Hepatic stellate cell (primary cell): ENCODE measurements around the gene GASK1A.

Experiments used
- DNase-seq: peaks from one replicate; pipeline ENCODE4 v3.0.0; 2011; ENCODE audit warnings: low spot score

Gene GASK1A

DNA sequence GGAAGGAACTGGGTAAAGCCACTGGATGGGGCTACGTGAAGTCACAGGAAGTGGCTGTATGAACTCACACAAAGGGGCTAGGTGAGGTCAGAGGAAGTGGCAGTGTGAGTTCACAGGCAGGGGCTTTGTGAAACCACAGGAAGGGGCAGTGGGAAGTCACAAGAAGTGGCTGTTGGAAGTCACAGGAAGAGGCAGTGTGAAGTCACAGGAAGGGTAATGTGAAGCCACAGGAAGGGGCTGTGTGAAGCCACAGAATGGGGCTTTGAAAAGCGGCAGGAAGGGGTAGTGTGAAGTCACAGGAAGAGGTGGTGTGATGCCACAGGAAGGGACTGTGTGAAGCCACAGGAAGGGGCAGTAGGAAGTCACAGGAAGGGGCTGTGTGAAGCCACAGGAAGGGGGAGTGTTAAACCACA is 34.6 kb downstream of the GASK1A start:
- DNase-seq: no peak

DNA sequence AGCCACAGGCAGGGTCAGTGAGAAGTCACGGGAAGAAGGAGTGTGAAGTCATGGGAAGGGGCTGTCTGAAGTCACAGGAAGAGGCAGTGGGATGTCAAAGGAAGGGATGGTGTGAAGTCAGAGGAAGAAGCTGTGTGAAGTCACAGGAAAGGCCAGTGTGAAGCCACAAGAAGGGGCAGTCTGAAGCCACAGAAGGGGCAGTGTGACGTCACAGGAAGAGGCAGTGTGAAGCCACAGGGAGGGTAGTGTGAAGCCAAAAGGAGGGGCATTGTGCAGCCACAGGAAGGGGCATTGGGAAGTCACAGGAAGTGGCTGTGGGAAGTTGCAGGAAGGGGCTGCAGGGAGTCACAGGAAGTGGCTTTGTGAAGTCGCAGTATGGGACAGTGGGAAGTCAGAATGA is 35.1 kb downstream of the GASK1A start:
- DNase-seq: no peak

DNA sequence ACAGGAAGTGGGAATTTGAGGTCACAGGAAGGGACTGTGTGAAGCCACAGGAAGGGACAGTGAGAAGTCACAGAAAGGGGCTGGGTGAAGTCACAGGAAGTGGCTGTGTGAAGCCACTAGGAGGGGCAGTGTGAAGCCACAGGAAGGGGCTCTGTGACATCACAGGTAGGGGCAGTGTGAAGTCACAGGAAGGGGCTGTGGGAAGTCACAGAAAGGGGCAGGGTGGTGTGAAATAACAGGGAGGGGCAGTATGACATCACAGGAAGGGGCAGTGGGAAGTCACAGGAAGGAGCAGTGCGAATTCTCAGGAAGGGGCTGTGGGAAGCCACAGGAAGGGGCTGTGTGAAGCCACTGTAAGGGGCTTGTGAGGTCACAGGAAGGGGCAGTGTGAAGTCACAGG is 35.8 kb downstream of the GASK1A start:
- DNase-seq: no peak

DNA sequence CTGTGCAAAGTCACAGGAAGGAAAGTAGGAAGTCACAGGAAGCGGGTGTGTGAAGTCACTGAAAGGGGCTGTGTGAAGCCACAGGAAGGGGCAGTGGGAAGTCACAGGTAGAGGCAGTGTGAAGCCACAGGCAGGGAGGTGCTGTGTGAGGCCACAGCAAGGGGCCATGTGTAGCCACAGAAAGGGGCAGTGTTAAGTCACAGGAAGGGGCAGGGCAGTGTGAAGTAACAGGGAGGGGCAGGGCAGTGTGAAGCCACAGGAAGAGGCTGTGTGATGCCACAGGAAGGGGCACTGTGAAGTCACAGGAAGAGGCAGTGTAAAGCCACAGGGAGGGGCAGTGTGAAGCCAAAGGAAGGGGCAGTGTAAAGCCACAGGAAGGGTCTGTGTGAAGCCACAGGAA is 36.5 kb downstream of the GASK1A start:
- no peak for DNase-seq

DNA sequence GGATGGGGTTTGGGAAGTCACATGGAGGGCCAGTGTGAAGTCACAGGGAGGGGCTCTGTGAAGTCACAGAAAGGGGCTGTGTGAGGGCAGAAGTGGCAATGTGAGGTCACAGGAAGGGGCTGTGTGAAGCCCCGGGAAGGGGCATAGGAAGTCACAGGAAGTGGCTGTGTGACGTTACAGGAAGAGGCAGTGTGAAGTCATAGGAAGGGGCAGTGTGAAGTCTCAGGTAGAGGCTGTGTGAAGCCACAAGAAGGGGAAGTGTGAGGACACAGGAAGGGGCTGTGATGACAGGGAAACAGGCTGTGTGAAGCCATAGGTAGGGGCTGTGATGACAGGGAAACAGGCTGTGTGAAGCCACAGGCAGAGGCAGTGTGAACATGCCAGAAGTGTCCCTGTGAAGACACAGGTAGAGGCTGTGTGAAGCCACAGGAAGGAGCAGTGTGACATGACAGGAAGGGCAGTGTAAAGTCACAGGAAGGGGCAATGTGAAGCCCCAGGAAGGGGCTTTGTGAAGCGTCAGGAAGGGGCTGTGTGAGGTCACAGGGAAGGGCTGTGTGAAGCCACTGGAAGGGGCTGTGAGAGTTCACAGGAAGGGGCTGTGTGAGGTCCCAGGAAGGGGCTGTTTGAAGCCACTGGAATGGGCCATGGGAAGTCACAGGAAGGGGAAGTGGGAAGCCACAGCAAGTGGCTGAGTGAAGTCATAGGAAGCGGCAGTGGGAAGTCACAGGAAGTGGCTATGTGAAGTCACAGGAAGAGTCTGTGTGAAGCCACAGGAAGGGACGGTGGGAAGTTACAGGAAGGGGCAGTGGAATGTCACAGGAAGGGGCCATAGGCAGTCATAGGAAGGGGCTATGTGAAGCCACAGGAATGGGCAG is 37.1 kb downstream of the GASK1A start:
- no peak for DNase-seq

DNA sequence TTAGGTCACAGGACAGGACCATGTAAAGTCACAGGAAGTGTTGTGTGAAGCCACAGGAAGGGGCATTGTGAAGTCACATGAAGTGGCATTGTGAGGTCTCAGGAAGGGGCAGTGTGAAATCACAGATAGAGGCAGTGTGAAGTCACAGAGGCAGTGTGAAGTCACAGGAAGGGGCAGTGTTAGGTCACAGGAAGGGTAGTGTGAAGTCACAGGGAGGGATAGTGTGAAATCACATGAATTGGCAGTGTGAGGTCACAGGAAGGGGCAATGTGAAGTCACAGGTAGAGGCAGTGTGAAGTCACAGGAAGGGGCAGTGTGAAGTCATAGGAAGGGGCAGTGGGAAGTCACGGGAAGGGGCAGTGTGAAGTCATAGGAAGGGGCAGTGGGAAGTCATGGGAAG is 37.9 kb downstream of the GASK1A start:
- no peak for DNase-seq

DNA sequence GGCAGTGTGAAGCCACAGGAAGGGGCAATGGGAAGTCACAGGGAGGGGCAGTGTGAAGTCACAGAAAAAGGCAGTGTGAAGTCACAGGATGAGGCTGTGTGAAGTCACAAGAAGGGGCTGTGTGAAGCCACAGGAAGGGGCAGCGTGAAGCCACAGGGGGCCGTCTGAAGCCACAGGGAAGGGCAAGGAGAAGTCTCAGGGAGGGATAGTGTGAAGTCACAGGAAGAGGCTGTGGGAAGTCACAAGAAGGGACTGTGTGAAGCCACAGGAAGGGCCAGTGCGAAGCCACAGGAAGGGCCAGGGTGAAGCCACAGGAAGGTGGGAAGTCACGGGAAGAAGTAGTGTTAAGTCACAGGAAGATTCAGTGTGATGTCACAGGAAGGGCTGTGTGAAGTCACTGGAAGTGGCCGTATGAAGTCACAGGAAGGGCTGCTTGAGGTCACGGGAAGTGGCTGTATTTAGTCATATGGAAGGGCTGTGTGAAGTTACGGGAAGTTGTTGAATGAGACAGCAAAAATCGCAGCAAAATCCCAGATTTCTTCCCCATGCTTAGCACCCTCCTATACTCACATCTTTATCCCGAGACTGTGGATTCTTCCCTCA is 38.6 kb downstream of the GASK1A start:
- no peak for DNase-seq

DNA sequence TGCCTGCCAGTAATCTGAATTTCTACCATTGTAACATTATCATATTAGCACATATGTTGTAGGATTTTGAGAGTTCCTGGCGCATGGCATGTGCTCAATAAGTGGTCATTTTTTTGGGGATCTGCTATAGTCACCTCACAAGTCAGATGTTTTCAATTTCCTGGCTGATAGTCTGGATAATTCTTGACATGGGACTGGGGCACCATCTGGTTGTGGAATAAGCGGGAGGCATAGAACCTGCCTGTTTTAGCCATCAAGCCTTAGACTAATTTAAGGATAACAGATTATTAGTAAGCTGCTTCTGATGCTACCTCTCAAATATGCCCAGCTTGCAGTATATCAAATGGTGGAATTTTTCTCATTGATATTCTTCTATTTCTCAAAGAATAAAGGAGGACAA is 39.1 kb downstream of the GASK1A start:
- DNase-seq: no peak

DNA sequence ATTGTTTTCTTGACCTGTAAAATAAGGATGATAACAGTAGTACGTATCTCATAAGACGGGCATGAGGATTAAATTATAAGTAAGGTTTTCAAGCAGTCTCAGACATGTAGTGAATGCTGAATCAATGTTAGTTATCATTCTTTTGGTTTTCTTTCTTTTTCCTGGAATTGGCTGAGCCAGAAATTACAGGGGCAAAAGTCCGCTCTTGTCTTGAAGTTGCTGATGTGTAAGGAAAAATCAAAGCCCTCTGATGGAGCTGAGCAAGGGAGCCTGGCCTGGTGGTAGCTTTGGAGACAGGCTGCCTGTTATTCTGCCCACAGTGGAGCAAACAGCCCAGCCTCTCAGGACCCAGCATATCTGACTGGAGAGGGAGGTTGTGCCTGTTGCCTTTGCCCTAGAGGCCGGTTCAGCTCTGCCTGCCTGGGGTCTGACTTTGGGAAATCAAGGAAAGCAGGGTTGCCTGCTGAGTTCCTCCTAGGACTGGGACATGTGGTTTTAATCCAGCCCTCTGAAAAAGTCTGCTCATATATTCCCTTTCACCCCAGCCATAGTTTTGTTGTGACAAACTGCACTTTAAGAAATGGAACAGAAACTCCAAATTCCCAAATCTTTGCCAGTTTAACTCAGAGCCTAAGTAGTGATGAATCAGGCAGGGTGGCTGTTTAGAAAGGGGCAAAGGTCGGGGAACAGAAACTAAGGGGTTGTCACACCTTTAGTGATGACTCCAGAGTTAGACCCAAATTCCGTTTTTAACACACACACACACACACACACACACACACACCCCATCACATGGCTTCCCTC is 40.1 kb downstream of the GASK1A start:
- DNase-seq: no peak

DNA sequence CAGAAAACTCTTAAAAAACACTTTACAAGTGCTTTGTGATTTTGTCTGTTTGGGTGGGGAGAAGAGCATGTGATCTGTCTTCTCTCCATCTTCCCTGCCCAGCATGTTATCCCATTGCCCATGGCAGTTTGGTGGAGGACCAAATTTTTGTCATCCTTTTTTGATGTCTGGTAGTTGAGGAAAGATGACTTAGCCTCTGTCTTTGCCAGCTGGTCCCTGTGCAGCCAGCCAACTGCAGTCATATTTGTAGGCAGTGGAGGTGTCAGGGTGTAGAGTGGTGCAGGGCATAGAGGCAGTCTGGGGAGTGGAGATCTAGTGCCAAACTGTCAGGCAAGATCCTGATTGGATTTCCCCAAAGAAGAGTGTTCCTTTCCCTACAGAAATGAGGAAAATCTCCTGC is 40.7 kb downstream of the GASK1A start:
- DNase-seq: no peak

DNA sequence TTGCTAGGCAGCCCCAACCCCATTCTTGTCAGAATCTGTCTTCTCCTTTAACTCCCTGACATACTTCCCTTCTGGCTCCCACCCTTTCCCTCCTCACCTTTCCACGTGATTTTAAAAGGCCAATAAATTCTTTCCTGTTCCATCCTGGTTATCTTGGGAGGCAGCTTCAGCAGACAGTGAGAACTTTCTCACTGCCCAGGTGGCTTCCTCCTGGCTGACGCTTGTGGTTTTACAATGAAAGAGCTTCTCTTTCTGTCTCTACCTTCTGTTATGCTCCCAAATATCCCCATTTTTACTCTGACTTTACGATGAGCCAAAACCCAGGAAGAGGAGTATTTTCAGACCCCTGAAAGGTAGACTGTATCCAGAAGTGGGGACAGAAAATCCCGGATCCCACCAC is 42.1 kb downstream of the GASK1A start:
- DNase-seq: no peak

DNA sequence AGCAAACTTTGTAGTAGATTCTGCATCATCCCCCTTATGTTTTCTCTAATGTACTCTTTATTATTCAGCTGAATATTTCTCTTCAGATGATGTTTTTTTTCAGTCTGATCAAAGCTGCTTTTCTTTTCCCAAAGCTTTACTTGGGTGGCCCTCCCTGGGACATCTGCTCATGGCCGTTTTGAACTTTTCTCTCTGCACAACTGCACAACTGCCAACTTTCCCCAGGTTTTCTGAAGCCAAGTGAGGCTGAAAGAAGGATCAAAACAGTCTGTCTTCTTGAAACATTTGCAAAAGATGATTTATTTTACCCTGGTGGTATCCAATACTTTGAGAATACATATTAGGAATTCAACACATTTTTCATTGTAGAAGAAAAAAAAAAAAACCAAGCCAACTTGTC is 43.0 kb downstream of the GASK1A start:
- no peak for DNase-seq

DNA sequence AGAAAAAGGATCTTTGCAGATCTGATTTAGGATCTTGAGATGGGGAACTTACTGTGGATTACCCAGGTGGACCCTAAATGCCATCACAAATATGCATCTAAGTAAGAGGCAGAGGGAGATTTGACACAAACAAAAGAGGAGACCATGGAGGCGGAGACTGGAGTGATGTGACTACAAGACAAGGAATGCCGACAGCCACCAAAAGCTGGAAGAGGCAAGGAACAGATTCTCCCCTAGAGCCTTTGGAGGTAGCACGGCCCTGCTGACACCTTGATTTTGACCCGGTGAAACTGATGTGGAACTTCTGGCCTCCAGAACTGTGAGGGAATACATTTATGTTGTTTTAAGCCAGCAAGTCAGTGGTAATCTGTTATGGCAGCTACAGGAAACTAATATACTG is 44.0 kb downstream of the GASK1A start:
- DNase-seq: no peak

DNA sequence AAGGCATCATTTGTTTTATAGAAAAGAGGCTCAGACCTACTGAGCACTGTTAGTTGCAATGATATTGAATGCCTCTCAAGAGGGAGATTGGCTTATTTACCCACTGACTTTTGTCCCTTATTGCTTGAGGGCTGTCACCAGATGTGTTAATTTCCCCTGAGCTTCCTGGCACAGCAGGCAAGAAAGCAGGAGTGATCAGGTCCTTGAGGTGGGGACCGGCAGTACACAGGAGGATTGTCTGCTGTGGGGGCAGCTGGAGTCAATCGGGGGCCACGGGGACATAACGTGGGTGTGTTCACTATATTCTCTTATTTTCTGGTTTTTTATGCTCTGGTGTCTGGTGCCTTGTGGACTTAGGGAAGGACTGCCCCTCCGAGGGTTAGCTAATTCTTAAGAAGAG is 44.6 kb downstream of the GASK1A start:
- DNase-seq: no peak

DNA sequence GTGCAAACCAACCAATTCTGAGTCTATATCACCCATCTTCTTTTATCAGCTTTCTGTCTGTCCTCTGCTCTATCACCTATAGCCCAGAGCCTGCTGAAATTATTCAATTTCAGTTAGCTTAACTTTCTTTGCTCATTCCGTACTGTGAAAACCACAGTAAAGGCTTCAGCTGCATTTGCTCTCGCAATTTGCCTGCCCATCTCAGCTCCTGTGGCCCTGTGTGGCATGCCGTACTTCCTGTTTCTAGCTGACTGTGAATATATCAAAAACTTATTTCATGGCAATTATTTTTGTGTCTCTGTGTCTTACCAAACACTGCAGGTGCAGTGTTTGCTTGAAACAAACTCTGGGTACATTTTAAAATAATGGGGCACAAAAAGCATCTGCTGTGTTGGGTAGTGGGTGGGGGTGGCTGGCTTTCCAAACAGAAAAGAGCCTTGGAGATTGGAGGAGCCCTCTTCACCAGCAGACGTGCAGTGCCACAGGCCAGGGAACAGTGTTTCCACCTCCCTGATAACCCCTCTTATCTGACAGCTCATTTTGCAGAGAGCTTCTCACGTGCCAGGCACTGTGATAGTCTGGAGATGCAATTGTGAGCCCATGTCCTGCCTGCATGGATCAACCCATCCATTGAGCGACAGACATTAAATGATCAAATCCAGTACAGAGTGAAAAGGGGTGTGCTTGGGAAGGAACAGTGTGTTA is 45.2 kb downstream of the GASK1A start:
- no peak for DNase-seq

DNA sequence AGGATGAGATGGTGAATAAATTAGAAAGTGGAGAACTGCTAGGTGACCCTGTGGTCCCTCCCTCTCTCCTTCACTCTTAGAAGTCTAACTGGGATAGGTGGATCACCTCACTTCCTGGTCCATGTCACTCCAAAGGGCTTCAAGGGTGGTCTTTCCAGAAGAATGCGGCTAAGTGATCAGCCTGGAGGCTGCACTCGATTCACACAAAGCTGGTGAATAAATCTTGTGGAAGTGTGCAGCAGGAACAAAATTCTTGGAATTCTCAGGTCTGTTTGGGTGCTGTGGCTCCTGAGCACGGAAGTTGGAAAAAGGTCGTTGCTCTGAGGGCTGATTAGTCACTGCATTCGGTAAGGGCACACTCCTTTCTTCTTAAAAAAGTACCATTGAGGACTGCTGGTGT is 46.3 kb downstream of the GASK1A start:
- DNase-seq: no peak

DNA sequence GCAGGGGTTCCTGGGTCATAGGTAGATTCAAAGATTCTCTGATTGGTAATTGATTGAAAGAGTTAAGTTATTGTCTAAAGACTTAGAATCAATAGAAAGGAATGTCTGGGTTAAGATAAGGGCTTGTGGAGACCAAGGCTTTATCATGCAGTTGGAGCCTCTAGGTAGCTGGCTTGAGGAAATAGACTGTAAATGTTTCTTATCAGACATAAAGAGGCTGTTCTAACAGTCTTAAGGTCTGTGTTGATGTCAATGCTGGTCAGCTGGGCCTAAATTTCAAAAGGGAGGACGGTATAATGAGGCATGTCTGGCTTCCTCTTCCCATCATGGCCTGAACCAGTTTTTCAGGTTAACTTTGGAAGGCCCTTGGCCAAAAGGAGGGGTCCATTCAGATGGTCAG is 48.9 kb downstream of the GASK1A start:
- DNase-seq: no peak

DNA sequence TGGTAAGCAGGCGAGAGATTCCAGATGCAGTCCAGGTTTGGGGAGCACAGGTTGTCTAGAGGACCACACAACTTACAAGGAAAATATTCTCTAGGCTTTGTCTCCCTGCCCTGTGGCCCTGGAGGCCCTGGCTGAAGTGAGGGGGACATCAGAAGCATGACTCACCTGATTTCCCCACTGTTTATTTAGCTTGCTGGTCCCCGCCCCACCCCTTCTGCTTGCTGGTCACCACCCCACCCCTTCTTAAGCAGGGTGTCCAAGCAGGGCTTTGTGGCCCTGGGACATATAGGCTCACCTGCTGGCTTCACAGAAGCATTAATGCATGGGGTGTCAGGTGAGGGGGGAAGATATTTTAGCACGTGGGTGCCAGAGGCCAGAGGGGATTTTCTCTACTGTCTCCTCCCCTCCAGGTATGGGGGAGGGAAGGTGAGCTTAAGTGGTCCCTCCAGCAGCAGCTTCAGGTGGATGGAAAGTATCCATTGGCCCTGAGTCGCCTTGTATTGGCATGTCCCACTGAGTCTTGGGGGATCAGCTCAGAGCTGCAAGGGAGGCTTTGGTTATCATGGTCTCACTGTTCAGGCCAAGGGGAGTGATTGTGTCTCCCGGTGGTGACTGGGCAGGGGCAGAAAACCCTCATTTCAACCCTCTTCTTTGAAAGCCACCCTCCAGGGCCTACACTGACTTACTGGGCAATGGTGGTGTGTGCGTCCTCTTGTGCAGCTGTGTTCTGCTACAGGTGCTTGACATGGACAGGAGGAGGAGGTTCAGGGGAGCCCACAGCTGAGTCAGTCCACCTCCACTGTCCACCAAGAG is 49.8 kb downstream of the GASK1A start:
- DNase-seq: no peak

DNA sequence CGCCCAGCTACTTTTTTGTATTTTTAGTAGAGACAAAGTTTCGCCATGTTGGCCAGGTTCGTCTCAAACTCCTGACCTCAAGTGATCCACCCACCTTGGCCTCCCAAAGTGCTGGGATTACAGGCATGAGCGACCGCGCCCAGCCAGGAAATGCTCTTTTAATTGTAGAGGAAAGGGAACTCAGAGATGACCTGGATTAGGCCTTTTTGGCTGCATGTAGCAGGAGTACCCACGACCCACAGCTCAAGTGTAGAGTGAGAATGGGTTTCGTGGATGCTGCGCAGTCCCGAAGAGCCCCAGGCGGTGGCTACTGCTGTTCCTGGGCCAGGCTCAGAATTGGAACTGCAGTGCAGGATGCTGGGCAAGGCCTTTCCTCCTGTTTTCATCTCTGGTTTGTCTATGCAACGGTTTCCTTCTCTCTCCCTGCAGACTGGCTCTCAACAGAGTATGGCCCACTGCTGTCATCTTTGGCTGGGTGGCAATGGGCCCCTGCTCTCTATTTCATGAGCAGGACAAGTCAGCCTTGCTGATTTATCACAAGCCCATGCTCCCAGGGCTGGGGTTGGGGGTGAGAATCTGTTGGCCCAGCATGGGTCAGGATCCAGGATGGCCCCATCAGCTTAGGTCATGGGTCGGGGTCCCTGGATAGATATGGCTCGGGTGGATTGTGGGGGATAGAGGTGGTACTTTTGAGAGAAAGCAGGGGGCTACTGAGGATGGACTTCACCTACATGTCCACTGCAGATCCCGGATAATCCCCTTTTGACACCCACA is 51.2 kb downstream of the GASK1A start:
- DNase-seq: no peak

DNA sequence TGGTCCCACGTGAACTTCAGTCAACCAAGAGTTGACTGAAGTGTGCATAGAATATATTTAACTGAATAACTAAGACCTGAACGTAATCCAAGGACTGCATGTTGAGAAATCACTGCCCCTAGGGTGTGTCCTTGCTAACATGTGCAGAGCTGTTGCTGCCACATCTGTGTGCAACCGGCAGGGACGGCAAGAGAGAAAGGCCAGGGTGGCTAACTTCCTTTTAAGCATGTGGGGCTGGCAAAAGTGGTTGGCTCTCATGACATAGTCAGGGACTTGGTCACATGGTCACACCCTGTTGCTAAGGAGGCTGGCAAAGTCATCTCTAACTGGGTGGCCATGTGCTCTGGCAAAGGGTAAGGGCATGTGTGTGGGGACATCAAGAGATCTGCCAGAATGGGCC is 52.4 kb downstream of the GASK1A start:
- no peak for DNase-seq
